ENCODE data around the gene TMEM143.
"Not testable (repeated sequence)": the region's sequence is repeated elsewhere in the genome, so short reads cannot be mapped to it uniquely, and the experiment has no call there.

TMEM143 gene

DNA sequence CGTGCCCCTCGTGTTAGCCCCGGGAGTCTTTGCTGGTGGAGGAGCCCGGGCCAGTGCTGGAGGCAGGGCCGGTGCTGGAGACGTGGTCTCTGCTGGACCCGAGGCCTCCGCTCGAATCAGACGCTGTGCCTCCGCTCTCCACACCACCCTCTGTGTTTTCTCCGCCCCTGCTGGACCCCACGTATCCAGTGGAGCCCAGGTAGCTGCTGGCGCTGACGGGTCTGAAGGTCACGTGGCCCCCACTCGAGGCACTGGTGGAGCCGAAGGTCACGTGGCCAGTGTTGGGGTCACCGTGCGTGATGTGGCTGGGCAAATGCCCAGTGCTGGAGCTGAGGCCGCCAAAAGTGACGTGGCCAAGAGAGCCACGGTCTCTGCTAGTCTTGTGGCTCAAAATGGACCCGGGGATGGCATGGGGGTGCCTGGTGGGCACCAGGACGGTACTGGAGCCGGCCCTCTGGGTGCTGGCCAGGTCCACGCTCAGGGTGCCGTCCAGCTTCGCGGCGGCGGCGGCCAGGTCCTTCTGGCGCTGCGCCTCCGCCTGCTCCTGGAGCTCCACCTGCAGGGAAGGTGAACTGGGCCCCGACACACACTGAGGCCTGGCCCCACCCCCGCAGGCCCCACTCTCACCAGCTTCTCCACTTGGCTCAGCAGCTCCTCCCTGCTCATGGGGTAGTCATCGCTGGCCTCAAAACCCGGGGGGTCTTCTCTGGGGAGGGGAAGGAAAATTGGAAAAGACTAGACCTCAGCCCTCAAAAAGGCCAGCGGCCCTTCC is 66.6 kb downstream of the TMEM143 start:
- DNase-seq (ENCODE audit: low read depth in 2 of 2, low spot score in 1 of 2), result no peak

- no peak for DNase-seq (ENCODE audit: low read depth in 2 of 2, low spot score in 1 of 2)
These were observed 68.3 kb downstream of the TMEM143 start for GRCh38 chr19:48295458-48295857.

DNA sequence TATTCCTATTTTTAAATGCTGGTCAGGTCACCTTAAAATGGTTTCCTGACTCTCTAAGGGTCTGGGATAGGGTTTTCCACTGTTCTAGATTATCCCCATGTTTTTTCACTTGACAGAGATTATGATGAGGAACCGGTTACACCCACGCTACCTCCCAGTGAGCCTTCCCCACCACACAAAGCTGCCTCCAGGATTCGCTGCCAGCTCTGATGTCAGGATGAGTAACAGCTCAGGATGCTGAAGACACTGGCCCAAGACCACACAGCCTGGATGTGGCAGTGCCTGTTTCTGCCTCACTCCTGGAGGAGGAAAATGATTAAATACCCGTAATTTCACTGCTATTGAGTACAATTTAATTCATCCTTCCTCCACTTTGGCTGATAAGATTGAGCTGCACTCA is 70.9 kb downstream of the TMEM143 start:
- DNase-seq (ENCODE audit: low read depth in 2 of 2, low spot score in 1 of 2), result no peak

DNA sequence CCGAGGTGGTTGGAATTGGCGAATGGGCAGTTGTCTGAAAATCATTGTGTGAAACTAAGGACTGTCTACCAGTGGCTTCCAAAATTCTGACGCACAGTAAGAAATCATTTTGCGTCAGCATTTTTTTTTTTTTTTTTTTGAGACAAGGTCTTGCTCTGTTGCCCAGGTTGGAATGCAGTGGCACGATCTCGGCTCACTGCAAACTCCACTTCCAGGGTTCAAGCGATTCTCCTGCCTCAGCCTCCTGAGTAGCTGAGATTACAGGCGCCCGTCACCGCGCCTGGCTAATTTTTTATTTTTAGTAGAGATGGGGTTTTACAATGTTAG is 72.3 kb downstream of the TMEM143 start:
- not testable (repeated sequence) for DNase-seq (ENCODE audit: low read depth in 2 of 2, low spot score in 1 of 2)

DNA sequence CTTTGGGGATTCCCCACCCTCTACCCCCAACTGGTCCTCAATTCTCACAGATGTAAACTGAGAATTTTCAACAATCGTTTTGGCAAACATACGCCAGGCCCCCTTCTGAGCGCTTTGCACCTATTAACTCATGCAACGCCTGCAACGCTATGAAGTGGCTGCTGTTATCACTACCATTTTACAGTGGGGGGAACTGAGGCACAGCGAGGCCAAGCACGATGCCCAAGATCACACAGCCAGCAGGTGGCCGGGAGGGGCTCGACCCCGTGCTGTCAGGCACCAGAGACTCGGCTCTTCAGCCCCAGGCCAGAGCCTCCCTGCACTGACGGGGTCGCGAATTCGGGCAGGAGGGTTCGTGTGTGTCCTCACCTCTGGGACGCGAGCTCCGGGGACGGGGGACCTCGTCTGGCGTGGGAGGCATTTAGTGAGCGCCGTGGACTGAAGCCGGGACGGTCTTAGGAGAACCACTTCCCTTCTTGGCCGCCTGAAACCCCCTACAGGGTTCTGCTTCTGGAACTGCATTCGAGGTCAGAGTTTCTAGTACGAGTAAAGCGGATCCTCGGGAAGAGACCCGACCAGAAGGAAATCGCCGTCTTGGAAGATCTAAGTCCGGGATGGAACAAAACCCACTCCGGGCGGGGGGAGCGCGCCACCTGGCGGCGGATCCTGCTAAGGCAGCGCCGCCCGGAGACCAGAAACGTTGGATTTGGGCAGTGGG is 72.8 kb downstream of the TMEM143 start:
- DNase-seq (ENCODE audit: low read depth in 2 of 2, low spot score in 1 of 2), result peak in 1 of 2 donors; percentile 42

GRCh38 chr19:48290401-48290770 is 73.4 kb downstream of the TMEM143 start:
- DNase-seq (ENCODE audit: low read depth in 2 of 2, low spot score in 1 of 2), result no peak

- no peak for DNase-seq (ENCODE audit: low read depth in 2 of 2, low spot score in 1 of 2)
These were observed 76.0 kb downstream of the TMEM143 start for GRCh38 chr19:48287748-48288147.

DNA sequence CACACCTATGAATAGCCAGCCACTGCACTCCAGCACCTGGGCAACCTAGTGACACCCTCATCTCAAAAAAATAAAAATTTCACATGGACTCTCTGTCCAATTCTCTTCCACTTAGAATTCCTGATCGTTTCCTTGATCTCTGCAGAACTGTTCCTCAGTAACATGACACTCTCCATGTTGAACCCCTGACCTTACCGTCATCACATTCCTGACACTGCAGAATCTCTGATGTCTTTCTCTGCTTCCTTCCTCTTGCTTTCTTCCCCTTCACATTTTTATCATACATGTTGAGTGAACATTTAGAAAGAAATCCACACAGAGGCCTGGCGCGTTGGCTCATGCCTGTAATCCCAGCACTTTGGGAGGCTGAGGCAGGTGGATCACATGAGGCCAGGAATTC is 78.8 kb downstream of the TMEM143 start:
- no peak for DNase-seq (ENCODE audit: low read depth in 2 of 2, low spot score in 1 of 2)

DNA sequence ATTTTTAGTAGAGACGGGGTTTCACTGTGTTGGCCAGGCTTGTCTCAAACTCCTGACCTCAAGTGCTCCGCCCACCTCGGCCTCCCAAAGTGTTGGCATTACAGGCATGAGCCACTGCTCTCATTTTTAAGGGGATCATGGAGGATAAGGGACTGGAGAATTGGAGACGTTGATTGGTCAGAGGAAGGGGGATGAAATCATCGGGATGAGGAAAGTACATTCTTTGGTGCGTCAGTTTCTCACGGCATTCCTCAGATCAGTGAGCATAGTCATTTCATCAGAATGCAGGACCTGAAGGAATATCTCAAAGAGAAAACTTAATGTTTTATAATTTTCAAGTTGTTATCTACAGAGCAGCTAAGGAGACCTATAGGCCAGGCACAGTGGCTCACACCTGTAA is 79.8 kb downstream of the TMEM143 start:
- no peak for DNase-seq (ENCODE audit: low read depth in 2 of 2, low spot score in 1 of 2)

All from stimulated activated CD8-positive, alpha-beta memory T cell treated with anti-CD3 and anti-CD28 coated beads, Interleukin-4, amount 100 ng/mL, for 4 hours (primary cell).